Activated naive CD4-positive, alpha-beta T cell (primary cell): ENCODE measurements around the gene ZNF740.
A peak's percentile ranks its signal among the peaks of the same experiment; 100 is the strongest.

ENCODE experiments used
- DNase-seq, 4 experiments: peaks; one replicate each; lab custom pipeline; 2025; lab: John Stamatoyannopoulos, UW

Gene ZNF740

GRCh38 chr12:53214221-53214620 is 33.7 kb downstream of the ZNF740 start:
- DNase-seq: no peak

GRCh38 chr12:53214687-53215455 is 34.3 kb downstream of the ZNF740 start:
- no peak for DNase-seq

- DNase-seq: no peak
Measured at GRCh38 chr12:53215497-53215896, 35.0 kb downstream of the ZNF740 start.

GRCh38 chr12:53217051-53217930 is 36.8 kb downstream of the ZNF740 start:
- DNase-seq: no peak

GRCh38 chr12:53217931-53218307 is 37.4 kb downstream of the ZNF740 start:
- no peak for DNase-seq

GRCh38 chr12:53218551-53219291 is 38.2 kb downstream of the ZNF740 start:
- DNase-seq: no peak

GRCh38 chr12:53219292-53219955 is 38.9 kb downstream of the ZNF740 start:
- DNase-seq: peak in 1 of 4 experiments; percentile 29

- DNase-seq: peak in 3 of 4 experiments; percentile 68 to 81 (median 73)
Measured at GRCh38 chr12:53219956-53220693, 39.6 kb downstream of the ZNF740 start.

GRCh38 chr12:53220694-53221202 is 40.2 kb downstream of the ZNF740 start:
- DNase-seq: peak in 3 of 4 experiments; percentile 46 to 72 (median 47)

- DNase-seq: peak in 1 of 4 experiments; percentile 48
Measured at GRCh38 chr12:53221203-53222080, 40.9 kb downstream of the ZNF740 start.

- DNase-seq: no peak
Measured at GRCh38 chr12:53222170-53222721, 41.7 kb downstream of the ZNF740 start.

GRCh38 chr12:53222806-53223261 is 42.3 kb downstream of the ZNF740 start:
- no peak for DNase-seq

GRCh38 chr12:53223389-53224060 is 43.0 kb downstream of the ZNF740 start:
- peak in 1 of 4 experiments; percentile 37 for DNase-seq

- DNase-seq: no peak
Measured at GRCh38 chr12:53224061-53224896, 43.8 kb downstream of the ZNF740 start.

GRCh38 chr12:53224897-53225634 is 44.5 kb downstream of the ZNF740 start:
- DNase-seq: no peak

GRCh38 chr12:53225635-53226424 is 45.3 kb downstream of the ZNF740 start:
- DNase-seq: no peak
